ENCODE measurements around the gene CDH13.

The CDH13 gene

GRCh38 chr16:83070416-83071209 is 443.8 kb downstream of the CDH13 start:
- DNase-seq = no peak

GRCh38 chr16:83075956-83076355 is 449.2 kb downstream of the CDH13 start:
- no peak for DNase-seq

GRCh38 chr16:83083361-83083760 is 456.6 kb downstream of the CDH13 start:
- DNase-seq = no peak

GRCh38 chr16:83085660-83086059 is 458.9 kb downstream of the CDH13 start:
- DNase-seq = no peak

- no peak for DNase-seq
Measured at GRCh38 chr16:83095941-83096692, 469.3 kb downstream of the CDH13 start.

- no peak for DNase-seq
Measured at GRCh38 chr16:83098536-83098935, 471.8 kb downstream of the CDH13 start.

- no peak for DNase-seq
Measured at GRCh38 chr16:83100679-83101078, 473.9 kb downstream of the CDH13 start.

- no peak for DNase-seq
Measured at GRCh38 chr16:83102336-83102735, 475.6 kb downstream of the CDH13 start.

- DNase-seq = no peak
Measured at GRCh38 chr16:83105279-83106077, 478.7 kb downstream of the CDH13 start.

- no peak for DNase-seq
Measured at GRCh38 chr16:83109490-83110125, 482.8 kb downstream of the CDH13 start.

GRCh38 chr16:83110269-83110668 is 483.5 kb downstream of the CDH13 start:
- no peak for DNase-seq

GRCh38 chr16:83113317-83113716 is 486.5 kb downstream of the CDH13 start:
- no peak for DNase-seq

- DNase-seq = no peak
Measured at GRCh38 chr16:83113811-83114210, 487.0 kb downstream of the CDH13 start.

- DNase-seq = no peak
Measured at GRCh38 chr16:83115491-83116232, 488.9 kb downstream of the CDH13 start.

- no peak for DNase-seq
Measured at GRCh38 chr16:83116274-83116892, 489.6 kb downstream of the CDH13 start.

- DNase-seq = no peak
Measured at GRCh38 chr16:83117810-83118209, 491.0 kb downstream of the CDH13 start.

GRCh38 chr16:83118365-83118764 is 491.6 kb downstream of the CDH13 start:
- no peak for DNase-seq

- no peak for DNase-seq
Measured at GRCh38 chr16:83125999-83126568, 499.3 kb downstream of the CDH13 start.

GRCh38 chr16:83128041-83128440 is 501.3 kb downstream of the CDH13 start:
- no peak for DNase-seq

GRCh38 chr16:83130039-83130438 is 503.3 kb downstream of the CDH13 start:
- no peak for DNase-seq

GRCh38 chr16:83134638-83135037 is 507.9 kb downstream of the CDH13 start:
- no peak for DNase-seq
